GM12878 (cell line): ENCODE data around the gene MRGPRF.

Experiments used
- CBX5 ChIP-seq: sonication (generic); IDR thresholded peaks from 2 replicates; pipeline ENCODE4 v1.6.1; 2016; ENCODE audit warnings: low read depth, moderate library complexity, mild to moderate bottlenecking, inconsistent platforms
- CTCF ChIP-seq, 3 experiments: IDR thresholded peaks in 2 of 3; conservative IDR thresholded peaks in 1 of 3; 2 replicates each; pipeline ENCODE4 v1.5.1; 2011; ENCODE audit warnings: low read depth in 3 of 3, low read length in 3 of 3, mild to moderate bottlenecking in 3 of 3, control low read depth in 2 of 3, moderate library complexity in 2 of 3, inconsistent platforms in 1 of 3, mixed read lengths in 1 of 3; ENCODE audit not compliant: control insufficient read depth in 2 of 3, insufficient read depth in 1 of 3; ENCODE audit errors: extremely low read depth in 1 of 3
- DPF2 ChIP-seq: fragments of 450-650 bp; IDR thresholded peaks from 2 replicates; pipeline ENCODE4 v1.6.1; 2017; ENCODE audit warnings: mild to moderate bottlenecking
- POLR2A ChIP-seq: IDR thresholded peaks from 2 replicates; pipeline ENCODE4 v1.6.1; 2011; ENCODE audit warnings: low read depth, mild to moderate bottlenecking, low read length
- POLR2AphosphoS5 ChIP-seq: IDR thresholded peaks from 2 replicates; pipeline ENCODE4 v1.6.1; 2011; ENCODE audit warnings: mild to moderate bottlenecking, low read length, inconsistent platforms
- RAD21 ChIP-seq: IDR thresholded peaks from 2 replicates; pipeline ENCODE4 v1.6.1; 2011; ENCODE audit warnings: mild to moderate bottlenecking, low read depth, low read length, moderate library complexity; ENCODE audit not compliant: insufficient read depth
- SMC3 ChIP-seq: IDR thresholded peaks from 2 replicates; pipeline ENCODE4 v1.6.1; 2011; ENCODE audit warnings: low read length, improper control_type of control experiment, borderline replicate concordance
- SREBF1 ChIP-seq: IDR thresholded peaks from 2 replicates; pipeline ENCODE4 v1.6.1; 2012; ENCODE audit warnings: mild to moderate bottlenecking, low read length
- SRF ChIP-seq, 2 experiments: IDR thresholded peaks; 2 replicates each; pipeline ENCODE4 v1.6.1; 2011; ENCODE audit warnings: low read depth in 2 of 2, low read length in 2 of 2, mild to moderate bottlenecking in 1 of 2, moderate library complexity in 1 of 2

DNA sequence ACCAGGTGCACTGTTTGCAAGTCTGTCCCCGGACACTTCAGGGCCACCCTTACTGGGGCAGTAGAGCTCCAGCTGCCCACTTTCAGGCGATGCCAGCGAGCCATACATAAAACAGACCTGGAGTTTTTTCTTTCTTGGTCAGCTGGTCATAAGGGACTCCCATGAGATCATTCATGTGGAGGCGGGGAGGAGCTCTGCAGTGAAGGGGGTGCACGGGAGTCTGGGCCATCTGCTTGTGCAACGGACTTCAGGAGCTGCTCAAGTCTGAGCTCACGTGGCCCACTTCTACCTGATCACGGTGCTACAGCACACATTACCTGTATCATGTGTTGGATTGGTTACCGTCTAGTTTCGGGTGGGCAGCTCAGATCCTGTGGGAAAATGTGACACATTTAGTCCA lies 9.2 kb upstream of the MRGPRF start:
- TF ChIP-seq POLR2A = no peak
- no peak for TF ChIP-seq CTCF (IDR thresholded peaks at IDR 0.05 in 2 of 3, conservative IDR thresholded peaks at IDR 0.05 in 1 of 3; ENCODE audit: control insufficient read depth in 2 of 3, extremely low read depth in 1 of 3, insufficient read depth in 1 of 3, low read depth in 3 of 3, low read length in 3 of 3)
- no peak for TF ChIP-seq CBX5
- no peak for TF ChIP-seq SMC3
- no peak for TF ChIP-seq DPF2
- no peak for TF ChIP-seq POLR2AphosphoS5
- TF ChIP-seq SRF (IDR thresholded peaks at IDR 0.05; ENCODE audit: low read depth in 2 of 2, low read length in 2 of 2) = no peak
- no peak for TF ChIP-seq SREBF1
- TF ChIP-seq RAD21 = no peak
